ENCODE results near the gene SEC24D. TPM values are rescaled to one million over a fixed set of nuclear protein-coding genes. Genes with fewer than 3 reads are reported as not detected.

Gene SEC24D
- total and polyA plus RNA-seq, 2 of the 8 experiments (the other 6 are each of a cell fraction or from before 2014, with no cell fraction given), result 28.9 to 91.6 TPM

DNA sequence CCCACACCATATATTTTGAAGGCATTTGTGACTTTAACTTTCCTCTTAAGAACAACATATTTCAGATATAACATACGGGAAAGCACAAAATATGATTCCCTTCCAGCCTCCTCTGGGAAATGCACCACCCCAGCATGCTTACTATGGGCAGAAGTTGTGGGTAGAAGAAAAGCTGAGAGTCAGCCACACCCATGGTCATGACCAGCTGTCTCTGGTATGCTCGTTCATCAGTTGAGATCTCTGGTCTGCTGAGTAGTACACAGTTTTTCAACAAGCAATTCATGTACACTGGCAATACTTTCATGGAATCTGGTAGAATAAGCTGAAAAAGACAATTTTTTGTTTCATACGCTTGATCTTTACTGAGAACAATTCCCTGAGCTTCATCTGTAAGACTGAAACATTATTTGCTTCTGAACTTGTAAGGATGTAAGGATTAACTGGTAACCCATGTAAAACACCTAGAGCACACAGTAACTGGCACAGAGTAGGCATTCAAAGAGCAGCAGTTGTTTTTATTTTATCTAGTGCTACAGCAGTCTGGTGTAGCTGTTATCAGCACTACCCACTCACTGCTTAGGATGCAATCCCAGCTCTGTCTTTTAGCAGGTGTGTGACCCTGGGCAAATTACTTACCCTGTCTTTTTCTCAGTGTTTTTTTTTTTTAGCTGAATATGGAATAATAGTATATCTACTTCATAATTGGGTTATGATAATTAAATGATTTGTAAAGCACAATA lies 103.2 kb downstream of the SEC24D start:
- no peak overlapping the region for H3K4me2 ChIP-seq (ENCODE audit: insufficient read depth in 1 of 2, low read depth in 2 of 2, low read length in 2 of 2)
- no peak overlapping the region for H4K5ac ChIP-seq (ENCODE audit: insufficient read length, low read depth, low read length)
- no peaks in the 10 kb centered on the region for H3K23me2 ChIP-seq (ENCODE audit: low read depth, low read length)
- H3K27ac ChIP-seq (ENCODE audit: low read depth, low read length), result no peak overlapping the region
- no peak overlapping the region for H2BK5ac ChIP-seq (ENCODE audit: low read depth, low read length)
- no peak overlapping the region for H3K23ac ChIP-seq (ENCODE audit: insufficient read length)
- no peak overlapping the region for H3K9ac ChIP-seq (replicated peaks in 1 of 4; ENCODE audit: extremely low read depth in 1 of 4, low read depth in 3 of 4, low read length in 3 of 4)
- no peak overlapping the region for H2BK15ac ChIP-seq (ENCODE audit: low read length)
- no peak overlapping the region for H4K8ac ChIP-seq (ENCODE audit: extremely low read depth, insufficient read depth, low read length)
- no peak overlapping the region for H3K14ac ChIP-seq (ENCODE audit: insufficient read length)
- no peak overlapping the region for H3K4me3 ChIP-seq (ENCODE audit: extremely low read depth in 1 of 4, insufficient read depth in 2 of 4, low read depth in 3 of 4, low read length in 4 of 4)
- H3K36me3 ChIP-seq (ENCODE audit: control insufficient read depth in 2 of 4, insufficient read depth in 4 of 4, low read length in 3 of 4), result peaks cover 8 to 53% (median 36%) of the 10 kb centered on the region in 4 experiments
- DNase-seq (ENCODE audit: low read depth in 1 of 2, low spot score in 2 of 2) (no peak), FAIRE-seq (no peak)
- no peaks in the 10 kb centered on the region for H3K9me3 ChIP-seq (ENCODE audit: insufficient read depth in 2 of 2, low read depth in 1 of 2, low read length in 1 of 2)
- no peak overlapping the region for H3K4ac ChIP-seq (replicated peaks; ENCODE audit: insufficient read length, low read depth, low read length)
- H3K4me1 ChIP-seq (replicated peaks in 1 of 4; ENCODE audit: control insufficient read depth in 3 of 4, insufficient read depth in 4 of 4, low read length in 3 of 4), result no peaks in the 10 kb centered on the region
- no peak overlapping the region for H2BK20ac ChIP-seq (ENCODE audit: low read length)
- no peak overlapping the region for H2AK5ac ChIP-seq (ENCODE audit: low read depth, low read length)
- no peak overlapping the region for H2BK120ac ChIP-seq (replicated peaks; ENCODE audit: low read depth, low read length)
- H3K56ac ChIP-seq (replicated peaks; ENCODE audit: insufficient read length, low read depth, low read length), result no peak overlapping the region
- CTCF ChIA-PET (ENCODE audit: partially characterized antibody), result interaction anchor here (1.0 to 1.9 kb wide), 2 partner anchors 9 to 39 kb away, joined by 3 to 7 read pairs; no protein-coding TSS in a partner anchor
- H3K18ac ChIP-seq (ENCODE audit: extremely low read depth, low read length), result no peak overlapping the region
- H3K79me2 ChIP-seq (ENCODE audit: control insufficient read depth in 1 of 2, insufficient read depth in 2 of 2, low read length in 2 of 2), result no peaks in the 10 kb centered on the region
- H3K79me1 ChIP-seq (ENCODE audit: low read depth, low read length), result no peaks in the 10 kb centered on the region
- H2AFZ ChIP-seq (ENCODE audit: low read length), result no peak overlapping the region
- no peak overlapping the region for H2BK12ac ChIP-seq (ENCODE audit: low read depth, low read length)
- no peaks in the 10 kb centered on the region for H3K27me3 ChIP-seq (replicated peaks in 1 of 4; ENCODE audit: control insufficient read depth in 3 of 4, extremely low read depth in 1 of 4, insufficient read depth in 3 of 4, low read length in 3 of 4)
- WGBS, 2 experiments (ENCODE audit: extremely low coverage in 1 of 2, insufficient coverage in 1 of 2, insufficient read length in 1 of 2, insufficient replicate concordance in 2 of 2, low coverage in 1 of 2, low lambda C conversion rate in 2 of 2, missing lambda C conversion rate in 1 of 2), result 86% methylated on average over 3 of the region's 3 CpGs; no CpG with 5 or more reads in 1 of the 2 experiments
- no peaks in the 10 kb centered on the region for H4K20me1 ChIP-seq (replicated peaks in 1 of 2; ENCODE audit: control insufficient read depth in 1 of 2, insufficient read depth in 2 of 2, low read length in 2 of 2)
- POLR2A ChIA-PET (ENCODE audit: partially characterized antibody), result no interaction called here
- no peak overlapping the region for H4K91ac ChIP-seq (replicated peaks; ENCODE audit: insufficient read length, low read length)
- TF ChIP-seq, protein P1, sequence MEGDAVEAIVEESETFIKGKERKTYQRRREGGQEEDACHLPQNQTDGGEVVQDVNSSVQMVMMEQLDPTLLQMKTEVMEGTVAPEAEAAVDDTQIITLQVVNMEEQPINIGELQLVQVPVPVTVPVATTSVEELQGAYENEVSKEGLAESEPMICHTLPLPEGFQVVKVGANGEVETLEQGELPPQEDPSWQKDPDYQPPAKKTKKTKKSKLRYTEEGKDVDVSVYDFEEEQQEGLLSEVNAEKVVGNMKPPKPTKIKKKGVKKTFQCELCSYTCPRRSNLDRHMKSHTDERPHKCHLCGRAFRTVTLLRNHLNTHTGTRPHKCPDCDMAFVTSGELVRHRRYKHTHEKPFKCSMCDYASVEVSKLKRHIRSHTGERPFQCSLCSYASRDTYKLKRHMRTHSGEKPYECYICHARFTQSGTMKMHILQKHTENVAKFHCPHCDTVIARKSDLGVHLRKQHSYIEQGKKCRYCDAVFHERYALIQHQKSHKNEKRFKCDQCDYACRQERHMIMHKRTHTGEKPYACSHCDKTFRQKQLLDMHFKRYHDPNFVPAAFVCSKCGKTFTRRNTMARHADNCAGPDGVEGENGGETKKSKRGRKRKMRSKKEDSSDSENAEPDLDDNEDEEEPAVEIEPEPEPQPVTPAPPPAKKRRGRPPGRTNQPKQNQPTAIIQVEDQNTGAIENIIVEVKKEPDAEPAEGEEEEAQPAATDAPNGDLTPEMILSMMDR (IDR thresholded peaks at IDR 0.05; ENCODE audit: control extremely low read depth in 1 of 3, insufficient read depth in 1 of 3, low read depth in 1 of 3, low read length in 3 of 3), result no peak
- TF ChIP-seq, protein P2, sequence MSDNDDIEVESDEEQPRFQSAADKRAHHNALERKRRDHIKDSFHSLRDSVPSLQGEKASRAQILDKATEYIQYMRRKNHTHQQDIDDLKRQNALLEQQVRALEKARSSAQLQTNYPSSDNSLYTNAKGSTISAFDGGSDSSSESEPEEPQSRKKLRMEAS (IDR thresholded peaks at IDR 0.05), result no peak
- TF ChIP-seq POLR2AphosphoS5 (IDR thresholded peaks at IDR 0.05; ENCODE audit: low read depth, low read length), result no peak
- TF ChIP-seq TEAD4 (IDR thresholded peaks at IDR 0.05; ENCODE audit: low read depth, low read length), result no peak
- TF ChIP-seq NANOG (IDR thresholded peaks at IDR 0.05; ENCODE audit: insufficient read depth, low read depth, low read length, poor library complexity, severe bottlenecking), result no peak
- TF ChIP-seq RFX5 (IDR thresholded peaks at IDR 0.05; ENCODE audit: borderline replicate concordance, low read depth, low read length), result no peak
- no peak for TF ChIP-seq ASH2L (IDR thresholded peaks at IDR 0.05; ENCODE audit: low read length)
- no peak for TF ChIP-seq SIN3A (conservative IDR thresholded peaks at IDR 0.05 in 1 of 2, IDR thresholded peaks at IDR 0.05 in 1 of 2; ENCODE audit: low read depth in 1 of 2, low read length in 2 of 2)
- TF ChIP-seq RNF2 (IDR thresholded peaks at IDR 0.05; ENCODE audit: borderline replicate concordance, low read depth, low read length, missing control alignments, poor library complexity, severe bottlenecking), result no peak
